Activated T-helper 2 cell treated with anti-CD3 and anti-CD28 coated beads, Interferon-gamma antibody, Interleukin-2, Interleukin-4, amounts not matched to agents 10 μg/mL and 5 μg/mL and 100 μg/mL, durations not matched to agents 14 hours and 24 hours and 36 hours (primary cell): ENCODE measurements around the gene CADM2. TPM values are rescaled to one million over a fixed set of nuclear protein-coding genes. Genes with fewer than 3 reads are reported as not detected.
"Not testable (repeated sequence)": the region's sequence is repeated elsewhere in the genome, so short reads cannot be mapped to it uniquely, and the experiment has no call there.

Source experiments
- DNase-seq: peaks from one replicate; pipeline ENCODE4 v3.0.0; 2021; ENCODE audit warnings: low spot score
- H3K27ac Mint-ChIP-seq: one replicate; pipeline ENCODE4 v1.8.0; 2021; ENCODE audit warnings: mixed read lengths
- H3K27me3 Mint-ChIP-seq: one replicate; pipeline ENCODE4 v1.8.0; 2021; ENCODE audit warnings: low read depth, mixed read lengths
- H3K36me3 Mint-ChIP-seq: one replicate; pipeline ENCODE4 v1.8.0; 2021; ENCODE audit warnings: low read depth, mixed read lengths
- H3K4me1 Mint-ChIP-seq: one replicate; pipeline ENCODE4 v1.8.0; 2021; ENCODE audit warnings: low read depth, mixed read lengths
- H3K4me3 Mint-ChIP-seq: one replicate; pipeline ENCODE4 v1.8.0; 2021; ENCODE audit warnings: low read depth, mild to moderate bottlenecking, moderate library complexity, mixed read lengths
- H3K9me3 Mint-ChIP-seq: one replicate; pipeline ENCODE4 v1.8.0; 2021; ENCODE audit warnings: mixed read lengths
- intact Hi-C: fragments of 100-400 bp; cut with micrococcal nuclease; formaldehyde crosslinking; loops from one replicate; pipeline ENCODE4 v1.15.1; 2023
- total RNA-seq: library from RNA; stranded (reverse); gene quantifications from 2 replicates; pipeline ENCODE4 v1.2.3, GENCODE V29; 2022

Gene CADM2
- total RNA-seq, 1 donor from 2014 or later, result not detected

DNA sequence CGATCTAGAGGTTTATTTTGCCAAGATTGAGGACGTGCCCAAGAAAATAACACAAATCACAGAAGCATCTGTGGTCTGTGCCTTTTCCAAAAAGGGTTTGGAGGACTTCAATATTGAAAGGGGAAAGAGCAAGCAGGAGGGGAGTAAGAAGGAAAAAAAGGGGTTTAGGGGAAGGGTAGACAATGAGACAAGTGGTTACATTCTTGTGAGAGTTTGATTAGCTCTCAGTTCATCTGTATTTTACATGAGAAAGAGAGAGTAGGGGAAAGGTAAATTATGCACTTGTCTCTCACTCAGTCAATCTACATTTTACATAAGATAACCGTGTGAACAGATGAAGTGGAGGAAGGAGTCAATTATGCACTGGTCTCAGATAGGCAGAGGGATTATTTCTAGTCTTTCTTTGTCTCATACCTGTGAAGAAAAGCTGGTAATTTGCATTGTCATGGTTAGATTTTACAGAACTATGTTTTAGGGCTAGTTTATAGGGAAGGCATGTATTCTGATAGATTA, 931.3 kb downstream of the CADM2 start:
- Mint-ChIP-seq H3K27me3 (no peaks in the 10 kb centered on the region), H3K36me3 (no peaks in the 10 kb centered on the region), H3K4me1 (no peaks in the 10 kb centered on the region), H3K9me3 (peaks cover 37% of the 10 kb centered on the region), H3K27ac (no peak overlapping the region), H3K4me3 (no peak overlapping the region)
- intact Hi-C loops, result no loop called here
- no peak for DNase-seq

DNA sequence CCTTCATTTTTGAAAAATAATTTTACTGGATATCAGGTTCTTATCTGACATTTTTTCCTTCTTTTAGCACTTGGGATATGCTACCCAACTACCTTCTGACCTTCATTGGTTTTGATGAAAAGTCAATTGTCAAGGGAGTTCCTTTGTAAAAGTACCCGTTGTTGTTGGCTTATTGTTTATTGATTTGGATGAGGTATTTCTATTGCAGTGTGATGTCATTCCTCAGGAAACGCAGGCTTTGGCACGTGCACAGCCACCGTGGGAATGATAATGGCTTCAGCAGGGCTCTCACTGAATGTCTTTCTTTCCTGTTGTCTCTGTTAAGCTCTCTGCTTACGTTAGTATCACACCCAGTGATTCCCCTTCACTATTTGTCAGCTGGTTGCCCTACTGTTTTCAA, 944.6 kb downstream of the CADM2 start:
- no peaks in the 10 kb centered on the region for H3K4me1 Mint-ChIP-seq
- H3K36me3 Mint-ChIP-seq, result no peaks in the 10 kb centered on the region
- intact Hi-C loops, result no loop called here
- no peak overlapping the region for H3K27ac Mint-ChIP-seq
- DNase-seq, result no peak
- no peak overlapping the region for H3K4me3 Mint-ChIP-seq
- no peaks in the 10 kb centered on the region for H3K27me3 Mint-ChIP-seq
- peaks cover 29% of the 10 kb centered on the region for H3K9me3 Mint-ChIP-seq

DNA sequence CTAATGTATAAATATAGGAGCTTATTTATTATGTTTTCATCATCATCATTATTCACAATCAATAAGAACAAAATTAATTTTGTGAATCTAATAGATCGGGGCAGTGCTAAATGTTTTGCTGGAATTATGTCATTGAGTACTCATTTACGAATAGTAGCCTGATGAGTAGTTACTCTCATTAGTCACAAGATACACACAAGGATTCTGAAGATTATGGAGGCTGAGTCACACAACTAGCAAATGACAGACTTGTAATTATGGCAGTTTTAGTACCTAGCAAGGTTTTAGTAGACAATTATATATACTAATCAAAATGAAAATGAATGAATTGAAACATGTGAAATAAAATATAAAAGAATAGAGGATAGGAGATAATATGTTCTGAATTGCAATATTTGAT, 954.2 kb downstream of the CADM2 start:
- Mint-ChIP-seq H3K27me3 (no peaks in the 10 kb centered on the region), H3K27ac (no peak overlapping the region), H3K9me3 (peaks cover 39% of the 10 kb centered on the region), H3K36me3 (no peaks in the 10 kb centered on the region), H3K4me1 (no peaks in the 10 kb centered on the region), H3K4me3 (no peak overlapping the region)
- intact Hi-C loops, result no loop called here
- DNase-seq, result no peak

DNA sequence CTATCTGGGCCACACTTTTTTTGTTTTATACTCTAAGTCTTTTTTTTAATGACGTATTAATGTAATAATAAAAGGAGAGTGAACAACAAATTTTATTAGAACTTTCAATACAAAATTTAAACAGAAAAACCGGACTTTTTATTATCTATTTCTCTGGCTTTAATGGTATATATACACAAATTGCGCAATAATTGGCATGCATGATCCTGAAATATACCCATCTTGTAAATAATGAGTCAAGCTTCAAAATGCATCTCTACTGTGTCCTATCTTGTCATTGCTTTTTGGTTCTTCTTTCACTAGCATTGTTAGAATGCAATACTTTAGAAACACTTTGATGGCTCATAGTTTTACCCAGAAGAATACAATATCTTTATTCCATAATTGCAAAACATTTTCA, 963.6 kb downstream of the CADM2 start:
- no peak for DNase-seq
- intact Hi-C loops, result no loop called here
- H3K4me1 Mint-ChIP-seq, result no peaks in the 10 kb centered on the region
- no peaks in the 10 kb centered on the region for H3K27me3 Mint-ChIP-seq
- H3K9me3 Mint-ChIP-seq, result peaks cover 35% of the 10 kb centered on the region
- H3K27ac Mint-ChIP-seq, result no peak overlapping the region
- no peaks in the 10 kb centered on the region for H3K36me3 Mint-ChIP-seq
- H3K4me3 Mint-ChIP-seq, result no peak overlapping the region

DNA sequence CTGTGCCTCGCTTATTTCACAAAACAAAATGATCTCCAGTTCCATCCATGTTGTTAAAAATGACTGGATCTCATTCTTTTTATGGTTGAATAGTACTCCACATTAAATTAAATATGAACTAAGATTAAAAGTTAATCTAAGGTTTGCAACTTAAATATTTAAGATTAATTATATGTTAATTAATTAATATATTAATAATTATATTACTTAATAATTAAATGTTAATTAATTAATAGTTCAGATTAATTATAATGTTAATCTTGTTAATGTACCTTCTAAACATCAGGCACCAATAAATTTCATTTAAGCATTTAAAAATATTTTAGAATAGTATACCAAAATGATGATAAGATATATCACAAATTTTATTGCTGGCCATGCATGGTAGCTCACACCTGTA, 971.9 kb downstream of the CADM2 start:
- Mint-ChIP-seq H3K36me3 (no peaks in the 10 kb centered on the region), H3K4me1 (no peaks in the 10 kb centered on the region), H3K9me3 (peaks cover 24% of the 10 kb centered on the region), H3K27ac (no peak overlapping the region), H3K4me3 (no peak overlapping the region), H3K27me3 (no peaks in the 10 kb centered on the region)
- DNase-seq, result no peak
- intact Hi-C loops, result no loop called here

DNA sequence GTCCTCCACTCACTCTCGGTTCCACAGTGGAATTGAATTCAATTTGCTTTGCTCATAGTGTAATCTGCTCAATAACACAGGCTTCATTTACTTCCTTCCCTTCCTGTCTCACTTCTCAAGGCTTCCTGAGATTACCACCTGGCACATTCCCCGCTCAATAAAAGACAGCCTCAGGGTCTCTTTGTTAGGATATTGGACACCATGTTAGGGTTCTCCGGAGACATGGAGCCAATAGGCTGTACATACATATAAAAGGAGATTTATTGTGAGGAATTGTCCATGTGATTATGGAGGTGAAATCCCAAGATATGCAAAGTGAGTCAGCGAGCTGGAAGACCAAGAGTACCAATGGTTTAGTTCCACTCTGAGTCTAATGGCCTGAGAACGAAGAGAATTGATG, 974.5 kb downstream of the CADM2 start:
- H3K9me3 Mint-ChIP-seq, result peaks cover 22% of the 10 kb centered on the region
- H3K27me3 Mint-ChIP-seq, result no peaks in the 10 kb centered on the region
- no peak overlapping the region for H3K27ac Mint-ChIP-seq
- DNase-seq, result no peak
- no peak overlapping the region for H3K4me3 Mint-ChIP-seq
- no peaks in the 10 kb centered on the region for H3K4me1 Mint-ChIP-seq
- intact Hi-C loops, result no loop called here
- H3K36me3 Mint-ChIP-seq, result no peaks in the 10 kb centered on the region

DNA sequence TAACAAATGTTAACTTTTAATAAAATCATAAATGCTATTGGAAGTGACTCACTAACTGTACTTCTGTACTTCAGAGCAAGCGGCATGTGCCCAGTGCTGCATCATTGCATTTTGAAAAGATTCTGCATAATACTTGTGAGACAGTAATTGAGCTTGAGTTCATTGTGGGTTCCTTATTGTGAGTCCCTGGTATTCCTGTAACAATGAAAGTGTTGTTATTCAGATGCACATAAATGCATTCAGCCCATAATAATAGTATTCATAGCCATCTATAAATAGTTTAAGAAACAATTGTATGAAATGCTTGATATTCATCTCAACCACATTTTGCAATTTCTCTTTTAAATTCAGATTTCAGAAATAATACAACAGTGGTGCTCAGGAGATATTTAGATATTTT, 976.4 kb downstream of the CADM2 start:
- H3K4me1 Mint-ChIP-seq, result no peaks in the 10 kb centered on the region
- peaks cover 23% of the 10 kb centered on the region for H3K9me3 Mint-ChIP-seq
- intact Hi-C loops, result no loop called here
- H3K4me3 Mint-ChIP-seq, result no peak overlapping the region
- DNase-seq, result no peak
- H3K27ac Mint-ChIP-seq, result no peak overlapping the region
- no peaks in the 10 kb centered on the region for H3K36me3 Mint-ChIP-seq
- no peaks in the 10 kb centered on the region for H3K27me3 Mint-ChIP-seq

DNA sequence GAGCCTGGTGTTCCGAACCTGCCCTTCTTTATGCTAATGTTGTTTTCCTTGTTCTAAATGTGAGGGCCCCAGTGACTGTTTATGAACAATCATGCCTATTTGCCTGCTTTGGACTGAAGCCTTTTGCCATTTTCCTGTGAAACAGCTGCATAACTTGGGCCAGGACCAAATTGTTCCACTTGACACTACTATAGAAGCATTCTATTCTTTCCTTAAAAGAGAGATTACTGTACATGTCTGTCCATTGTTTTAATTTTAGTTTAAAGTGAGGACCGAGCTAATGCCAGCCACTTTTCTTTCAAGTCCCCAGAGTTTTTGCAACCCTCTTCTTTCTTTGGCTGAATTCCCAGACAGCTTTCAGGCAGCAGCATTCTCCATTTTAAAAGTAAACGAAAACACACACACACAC, 980.3 kb downstream of the CADM2 start:
- DNase-seq, result no peak
- Mint-ChIP-seq H3K4me1 (no peaks in the 10 kb centered on the region), H3K9me3 (peaks cover 26% of the 10 kb centered on the region), H3K27ac (no peak overlapping the region), H3K27me3 (no peaks in the 10 kb centered on the region), H3K4me3 (no peak overlapping the region), H3K36me3 (no peaks in the 10 kb centered on the region)
- intact Hi-C loops, result no loop called here

DNA sequence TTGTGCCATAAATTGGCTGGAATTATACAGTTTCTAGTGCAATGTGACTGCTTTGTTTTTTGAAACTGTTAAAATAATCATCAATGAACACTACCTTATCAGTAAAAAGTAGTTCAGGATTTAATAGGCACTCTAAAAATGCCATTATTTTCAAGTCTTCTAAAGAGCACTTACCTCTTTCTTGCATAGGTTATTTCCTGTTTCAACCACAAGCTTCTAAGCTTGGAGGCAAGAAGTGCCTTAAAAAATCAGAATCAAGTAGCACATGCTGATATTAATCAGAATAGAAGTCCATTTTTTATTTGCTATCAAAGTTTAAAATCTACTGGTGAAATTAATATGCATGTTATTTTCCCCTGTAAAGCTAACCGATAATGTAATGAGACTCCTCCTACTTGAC, 991.6 kb downstream of the CADM2 start:
- H3K27me3 Mint-ChIP-seq, result no peaks in the 10 kb centered on the region
- intact Hi-C loops, result no loop called here
- no peak overlapping the region for H3K4me3 Mint-ChIP-seq
- no peak for DNase-seq
- no peaks in the 10 kb centered on the region for H3K36me3 Mint-ChIP-seq
- H3K4me1 Mint-ChIP-seq, result no peaks in the 10 kb centered on the region
- H3K27ac Mint-ChIP-seq, result no peak overlapping the region
- peaks cover 21% of the 10 kb centered on the region for H3K9me3 Mint-ChIP-seq

DNA sequence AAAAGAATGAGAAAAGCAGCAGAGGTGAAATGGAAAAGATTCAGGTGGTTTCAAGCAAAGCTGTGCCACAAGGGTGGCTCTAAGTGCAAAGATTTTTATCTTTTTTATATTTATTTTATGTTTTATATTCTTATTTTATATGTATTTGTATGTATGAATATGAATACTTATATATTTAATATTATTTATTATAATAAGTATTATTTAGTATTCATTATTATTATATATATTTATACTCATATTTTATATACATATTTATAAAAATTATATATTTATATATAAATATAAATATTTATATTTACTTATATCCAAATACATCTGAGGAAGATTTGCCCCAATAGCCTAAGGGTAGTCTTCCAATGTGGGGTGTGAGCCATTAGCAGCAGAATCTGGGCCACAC, 1002.0 kb downstream of the CADM2 start:
- Mint-ChIP-seq H3K9me3 (peaks cover 19% of the 10 kb centered on the region), H3K27me3 (no peaks in the 10 kb centered on the region), H3K36me3 (no peaks in the 10 kb centered on the region), H3K4me3 (no peak overlapping the region), H3K27ac (no peak overlapping the region), H3K4me1 (no peaks in the 10 kb centered on the region)
- no peak for DNase-seq
- intact Hi-C loops, result no loop called here

DNA sequence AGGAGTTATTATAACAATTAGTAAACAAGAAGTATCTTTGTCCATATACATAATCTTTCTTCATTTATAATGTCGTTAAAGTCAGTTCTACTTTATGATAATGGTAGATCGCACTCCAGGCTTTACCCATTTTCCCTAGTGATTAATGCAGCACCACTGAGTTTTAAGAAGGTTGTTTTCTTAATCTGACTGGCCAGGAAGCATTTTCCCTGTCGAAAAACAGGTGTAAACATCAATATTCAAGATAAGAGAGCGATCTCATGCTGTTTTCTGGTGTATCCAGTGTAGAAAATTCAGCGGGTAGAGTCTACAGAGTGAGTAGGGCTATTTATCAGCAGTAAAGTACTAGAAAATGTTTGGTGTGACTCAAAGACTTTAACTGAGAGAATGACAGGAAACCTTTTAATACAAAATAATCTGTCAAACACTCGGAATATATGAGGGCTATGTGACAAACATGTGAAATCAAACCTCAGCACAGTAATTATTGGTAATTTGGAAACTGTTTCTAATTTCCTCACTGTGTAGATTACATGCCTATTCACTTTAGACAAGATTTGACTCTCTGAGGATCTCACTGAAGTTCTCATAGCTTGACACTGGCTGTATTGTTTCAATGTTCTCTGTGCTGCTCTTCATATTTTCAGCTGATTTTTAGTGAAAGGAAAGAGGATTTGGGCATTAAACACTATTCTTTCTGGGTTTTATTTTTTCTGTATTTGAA, 1019.0 kb downstream of the CADM2 start:
- no peaks in the 10 kb centered on the region for H3K36me3 Mint-ChIP-seq
- DNase-seq, result no peak
- no peak overlapping the region for H3K4me3 Mint-ChIP-seq
- intact Hi-C loops, result no loop called here
- no peaks in the 10 kb centered on the region for H3K27me3 Mint-ChIP-seq
- no peak overlapping the region for H3K27ac Mint-ChIP-seq
- H3K9me3 Mint-ChIP-seq, result peaks cover 6% of the 10 kb centered on the region
- H3K4me1 Mint-ChIP-seq, result no peaks in the 10 kb centered on the region

DNA sequence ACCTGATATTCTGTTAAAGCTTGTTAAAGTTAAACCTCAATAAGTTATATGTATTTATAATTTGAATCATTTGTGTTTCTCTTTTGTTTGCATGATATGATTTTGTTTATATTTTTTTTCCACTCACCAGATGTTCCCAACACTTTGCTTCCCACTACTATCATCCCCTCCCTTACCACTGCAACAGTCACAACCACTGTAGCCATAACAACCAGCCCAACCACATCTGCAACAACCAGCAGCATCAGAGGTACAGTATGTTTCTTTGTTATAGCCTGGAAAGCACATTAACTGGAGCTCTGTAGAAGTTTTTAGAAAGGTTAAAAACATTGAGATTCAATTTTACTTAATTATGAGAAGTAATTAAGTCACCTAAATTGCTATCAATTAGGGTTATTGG, 1020.2 kb downstream of the CADM2 start:
- Mint-ChIP-seq H3K4me1 (no peaks in the 10 kb centered on the region), H3K27me3 (no peaks in the 10 kb centered on the region), H3K4me3 (no peak overlapping the region), H3K27ac (no peak overlapping the region), H3K36me3 (no peaks in the 10 kb centered on the region), H3K9me3 (no peaks in the 10 kb centered on the region)
- intact Hi-C loops, result no loop called here
- DNase-seq, result no peak

DNA sequence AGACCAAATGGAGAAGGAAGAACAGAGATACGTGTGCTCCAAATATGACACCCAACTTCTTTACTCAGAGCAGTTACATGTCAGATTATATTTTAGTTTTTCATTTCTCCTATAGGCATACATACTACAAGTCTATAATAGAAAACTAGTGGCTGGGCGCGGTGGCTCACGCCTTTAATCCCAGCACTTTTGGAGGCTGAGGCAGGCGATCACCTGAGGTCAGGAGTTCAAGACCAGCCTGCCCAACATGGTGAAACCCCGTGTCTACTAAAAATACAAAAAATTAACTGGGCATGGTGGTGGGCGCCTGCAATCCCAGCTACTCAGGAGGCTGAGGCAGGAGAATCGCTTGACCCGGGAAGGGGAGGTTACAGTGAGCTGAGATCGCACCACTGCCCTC, 1030.8 kb downstream of the CADM2 start:
- H3K4me1 Mint-ChIP-seq, H3K9me3 Mint-ChIP-seq, intact Hi-C loops, DNase-seq, H3K27ac Mint-ChIP-seq, H3K36me3 Mint-ChIP-seq, H3K4me3 Mint-ChIP-seq, H3K27me3 Mint-ChIP-seq: not testable (repeated sequence)

DNA sequence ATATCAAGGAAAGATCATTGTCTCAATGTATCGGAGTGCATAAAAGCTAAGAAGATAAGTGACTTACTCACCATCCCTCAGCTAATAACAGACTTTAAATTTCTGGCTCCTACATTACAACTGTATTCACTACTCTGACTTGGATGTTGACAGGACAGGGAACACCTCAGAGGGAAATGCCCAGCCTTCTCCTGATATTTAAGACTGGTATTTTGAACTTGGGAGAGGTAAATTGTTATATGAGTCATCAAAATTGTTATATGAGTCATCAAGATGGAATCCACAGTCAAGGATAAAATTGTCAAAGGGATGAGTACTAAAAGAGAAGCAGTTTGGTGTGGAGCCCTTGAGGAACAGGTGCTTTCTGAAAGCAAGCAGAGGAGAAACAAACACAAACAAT, 1070.8 kb downstream of the CADM2 start:
- Mint-ChIP-seq H3K9me3 (peaks cover 8% of the 10 kb centered on the region), H3K27ac (no peak overlapping the region), H3K27me3 (no peaks in the 10 kb centered on the region), H3K4me3 (no peak overlapping the region), H3K36me3 (no peaks in the 10 kb centered on the region), H3K4me1 (no peaks in the 10 kb centered on the region)
- DNase-seq, result no peak
- intact Hi-C loops, result no loop called here
